Lung (tissue), 12 donors: Measurements from ENCODE around the gene HEPHL1. TPM values are rescaled to one million over a fixed set of nuclear protein-coding genes. Genes with fewer than 3 reads are reported as not detected.

Experiments
- ATAC-seq: fragments of 200-7000 bp; cut with Tn5 transposase; one replicate; pipeline ENCODE4 v1.9.1; 2020; ENCODE audit warnings: moderate number of reproducible peaks; ENCODE audit not compliant: insufficient read depth, low FRiP score
- DNase-seq, 3 donors: peaks; one replicate each; pipeline ENCODE4 v3.0.0-alpha.2; 2013 to 2017
- H3K27ac ChIP-seq, 2 donors: one replicate each; pipeline ENCODE4 v1.5.1; 2013; ENCODE audit warnings: mild to moderate bottlenecking in 2 of 2, moderate library complexity in 2 of 2, control low read depth in 1 of 2, inconsistent platforms in 1 of 2, low read depth in 1 of 2, low read length in 1 of 2
- H3K27me3 ChIP-seq, 3 donors: one replicate each; pipeline ENCODE4 v1.5.1; 2013; ENCODE audit warnings: low read length in 2 of 3; ENCODE audit not compliant: control insufficient read depth in 3 of 3, insufficient read depth in 3 of 3
- H3K36me3 ChIP-seq, 4 donors: one replicate each; pipeline ENCODE4 v1.5.1; 2013; ENCODE audit warnings: low read length in 4 of 4, mild to moderate bottlenecking in 1 of 4, moderate library complexity in 1 of 4; ENCODE audit not compliant: control insufficient read depth in 4 of 4, insufficient read depth in 4 of 4
- H3K4me1 ChIP-seq, 5 donors: one replicate each; pipeline ENCODE4 v1.5.1; 2013; ENCODE audit warnings: low read length in 5 of 5, mild to moderate bottlenecking in 2 of 5, moderate library complexity in 1 of 5; ENCODE audit not compliant: control insufficient read depth in 5 of 5, insufficient read depth in 5 of 5
- H3K4me3 ChIP-seq: one replicate; pipeline ENCODE4 v1.5.1; 2013; ENCODE audit warnings: mild to moderate bottlenecking, control low read depth, moderate library complexity
- H3K9ac ChIP-seq, 2 donors: one replicate each; pipeline ENCODE4 v1.5.1; 2013; ENCODE audit warnings: low read length in 2 of 2, control low read depth in 1 of 2; ENCODE audit not compliant: insufficient read depth in 1 of 2
- H3K9me3 ChIP-seq, 4 donors: one replicate each; pipeline ENCODE4 v1.5.1; 2013; ENCODE audit warnings: low read length in 3 of 4, mild to moderate bottlenecking in 1 of 4, moderate library complexity in 1 of 4; ENCODE audit not compliant: control insufficient read depth in 4 of 4, insufficient read depth in 3 of 4
- WGBS, 2 donors: extraction: QIAGEN DNeasy Blood & Tissue Kit; methylation state at CpG; one replicate each; pipeline ENCODE4 v1.1.7; 2013; 5-methylcytosine and 5-hydroxymethylcytosine counted together
- polyA plus RNA-seq, 2 donors: library from polyadenylated mRNA; stranded (reverse); fragments of 200-250 nt; gene quantifications; one replicate each; pipeline ENCODE4 v1.2.1, GENCODE V29; 2013
- total RNA-seq, 2 donors: library from RNA; depleted of rRNA in 1 of 2; stranded (reverse); fragments of >200 nt in 1 of 2; gene quantifications; one replicate each; pipeline ENCODE4 v1.2.1, GENCODE V29; 2014 to 2021
- TF ChIP-seq, protein P1 (sequence below): IDR thresholded peaks from 2 replicates; pipeline ENCODE4 v1.5.1; 2012; ENCODE audit warnings: mild to moderate bottlenecking; ENCODE audit errors: control extremely low read depth, extremely low read depth
- donor health status: control.
- donor health status: control.
- donor health status: Bipolar disorder and iron deficiency.
- donor health status: healthy.
- donor health status: DM: yes; HTN: yes; CAD: no.

HEPHL1 gene
- total and polyA plus RNA-seq, 4 donors = not detected

- WGBS, 2 donors = 80 to 90% methylated on average over 3 of the region's 3 CpGs
- Histone ChIP-seq H3K27me3 (no peaks in the 10 kb centered on the region), H3K36me3 (no peaks in the 10 kb centered on the region), H3K4me1 (peaks cover 0 to 2% (median 0%) of the 10 kb centered on the region in 5 donors), H3K27ac (no peak overlapping the region), H3K9me3 (peaks cover 0 to 3% (median under 1%) of the 10 kb centered on the region in 4 donors), H3K4me3 (no peak overlapping the region), H3K9ac (no peak overlapping the region)
- no peak for DNase-seq
- no peak for ATAC-seq
- TF ChIP-seq, protein P1, sequence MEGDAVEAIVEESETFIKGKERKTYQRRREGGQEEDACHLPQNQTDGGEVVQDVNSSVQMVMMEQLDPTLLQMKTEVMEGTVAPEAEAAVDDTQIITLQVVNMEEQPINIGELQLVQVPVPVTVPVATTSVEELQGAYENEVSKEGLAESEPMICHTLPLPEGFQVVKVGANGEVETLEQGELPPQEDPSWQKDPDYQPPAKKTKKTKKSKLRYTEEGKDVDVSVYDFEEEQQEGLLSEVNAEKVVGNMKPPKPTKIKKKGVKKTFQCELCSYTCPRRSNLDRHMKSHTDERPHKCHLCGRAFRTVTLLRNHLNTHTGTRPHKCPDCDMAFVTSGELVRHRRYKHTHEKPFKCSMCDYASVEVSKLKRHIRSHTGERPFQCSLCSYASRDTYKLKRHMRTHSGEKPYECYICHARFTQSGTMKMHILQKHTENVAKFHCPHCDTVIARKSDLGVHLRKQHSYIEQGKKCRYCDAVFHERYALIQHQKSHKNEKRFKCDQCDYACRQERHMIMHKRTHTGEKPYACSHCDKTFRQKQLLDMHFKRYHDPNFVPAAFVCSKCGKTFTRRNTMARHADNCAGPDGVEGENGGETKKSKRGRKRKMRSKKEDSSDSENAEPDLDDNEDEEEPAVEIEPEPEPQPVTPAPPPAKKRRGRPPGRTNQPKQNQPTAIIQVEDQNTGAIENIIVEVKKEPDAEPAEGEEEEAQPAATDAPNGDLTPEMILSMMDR = no peak
These were observed 90.1 kb downstream of the HEPHL1 start for GRCh38 chr11:94111241-94111640.

GRCh38 chr11:94111660-94112059, 90.5 kb downstream of the HEPHL1 start:
- peaks cover 0 to 2% (median 0%) of the 10 kb centered on the region in 5 donors for H3K4me1 ChIP-seq
- H3K27me3 ChIP-seq = no peaks in the 10 kb centered on the region
- DNase-seq (no peak), ATAC-seq (no peak)
- no peak overlapping the region for H3K4me3 ChIP-seq
- no peak overlapping the region for H3K27ac ChIP-seq
- TF ChIP-seq, protein P1 = no peak
- WGBS, 2 donors = 55 to 64% methylated on average over 3 of the region's 3 CpGs
- peaks cover 0 to 3% (median under 1%) of the 10 kb centered on the region in 4 donors for H3K9me3 ChIP-seq
- no peak overlapping the region for H3K9ac ChIP-seq
- no peaks in the 10 kb centered on the region for H3K36me3 ChIP-seq

- ATAC-seq (no peak), DNase-seq (peak in 1 of 3 donors; percentile 28)
- peaks cover 0 to 3% (median 0%) of the 10 kb centered on the region in 5 donors for H3K4me1 ChIP-seq
- TF ChIP-seq, protein P1 = no peak
- no peaks in the 10 kb centered on the region for H3K36me3 ChIP-seq
- whole genome bisulfite sequencing, 2 donors = 50 to 63% methylated on average over 1 of the region's 1 CpG
- H3K4me3 ChIP-seq = no peak overlapping the region
- H3K27ac ChIP-seq = no peak overlapping the region
- no peak overlapping the region for H3K9ac ChIP-seq
- no peaks in the 10 kb centered on the region for H3K27me3 ChIP-seq
- peaks cover 0 to 3% (median under 1%) of the 10 kb centered on the region in 4 donors for H3K9me3 ChIP-seq
These were observed 91.2 kb downstream of the HEPHL1 start for GRCh38 chr11:94112206-94112953.
